GM23338 (cell line): ENCODE results near the gene SMU1.

ENCODE experiments used
- EZH2 ChIP-seq: fragments of 200-600 bp; sonication (generic); IDR thresholded peaks from one replicate; pipeline ENCODE4 v1.8.0; 2017; ENCODE audit warnings: antibody characterized with exemption, mild to moderate bottlenecking, low read depth; ENCODE audit not compliant: unreplicated experiment
- EZH2phosphoT487 ChIP-seq: fragments of 200-600 bp; sonication (generic); IDR thresholded peaks from one replicate; pipeline ENCODE4 v1.8.1; 2018; ENCODE audit warnings: antibody characterized with exemption; ENCODE audit not compliant: unreplicated experiment
- POLR2AphosphoS5 ChIP-seq: IDR thresholded peaks from 2 replicates; pipeline ENCODE4 v1.6.1; 2016; ENCODE audit warnings: antibody characterized with exemption, low read depth
- ZNF114 ChIP-seq: fragments of 250-450 bp; sonication (Bioruptor Pico); IDR thresholded peaks from 2 replicates; pipeline ENCODE4 v1.5.0; 2020; ENCODE audit warnings: mild to moderate bottlenecking, moderate library complexity
- TF ChIP-seq, protein P1 (sequence below), 2 experiments: fragments of 200-600 bp in 1 of 2; sonication (generic) in 1 of 2; conservative IDR thresholded peaks; 2 replicates each; pipeline versions ENCODE4 v1.5.1 to v1.6.1; 2016 to 2017; ENCODE audit warnings: antibody characterized with exemption in 2 of 2, low read depth in 2 of 2, mild to moderate bottlenecking in 2 of 2, moderate library complexity in 1 of 2
- TF ChIP-seq, protein P2 (sequence below): fragments of 250-450 bp; sonication (Bioruptor Pico); IDR thresholded peaks from 2 replicates; pipeline ENCODE4 v1.5.0; 2020; ENCODE audit warnings: mild to moderate bottlenecking, moderate library complexity
- TF ChIP-seq, protein P3 (sequence below): IDR thresholded peaks from one replicate; pipeline ENCODE4 v1.6.1; 2018; ENCODE audit warnings: antibody characterized with exemption; ENCODE audit not compliant: unreplicated experiment

DNA sequence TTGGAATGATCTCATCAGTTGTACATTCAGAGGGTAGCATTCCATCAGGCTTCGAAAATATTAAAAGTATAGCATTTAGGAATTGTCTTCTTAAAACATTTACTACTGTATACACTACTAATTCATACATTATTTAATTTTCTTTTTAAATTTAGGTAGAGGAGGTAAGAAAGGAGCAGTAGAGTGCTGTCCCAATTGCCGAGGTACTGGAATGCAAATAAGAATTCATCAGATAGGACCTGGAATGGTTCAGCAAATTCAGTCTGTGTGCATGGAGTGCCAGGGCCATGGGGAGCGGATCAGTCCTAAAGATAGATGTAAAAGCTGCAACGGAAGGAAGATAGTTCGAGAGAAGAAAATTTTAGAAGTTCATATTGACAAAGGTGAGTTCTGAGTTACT, 46.2 kb downstream of the SMU1 start:
- TF ChIP-seq, protein P1, sequence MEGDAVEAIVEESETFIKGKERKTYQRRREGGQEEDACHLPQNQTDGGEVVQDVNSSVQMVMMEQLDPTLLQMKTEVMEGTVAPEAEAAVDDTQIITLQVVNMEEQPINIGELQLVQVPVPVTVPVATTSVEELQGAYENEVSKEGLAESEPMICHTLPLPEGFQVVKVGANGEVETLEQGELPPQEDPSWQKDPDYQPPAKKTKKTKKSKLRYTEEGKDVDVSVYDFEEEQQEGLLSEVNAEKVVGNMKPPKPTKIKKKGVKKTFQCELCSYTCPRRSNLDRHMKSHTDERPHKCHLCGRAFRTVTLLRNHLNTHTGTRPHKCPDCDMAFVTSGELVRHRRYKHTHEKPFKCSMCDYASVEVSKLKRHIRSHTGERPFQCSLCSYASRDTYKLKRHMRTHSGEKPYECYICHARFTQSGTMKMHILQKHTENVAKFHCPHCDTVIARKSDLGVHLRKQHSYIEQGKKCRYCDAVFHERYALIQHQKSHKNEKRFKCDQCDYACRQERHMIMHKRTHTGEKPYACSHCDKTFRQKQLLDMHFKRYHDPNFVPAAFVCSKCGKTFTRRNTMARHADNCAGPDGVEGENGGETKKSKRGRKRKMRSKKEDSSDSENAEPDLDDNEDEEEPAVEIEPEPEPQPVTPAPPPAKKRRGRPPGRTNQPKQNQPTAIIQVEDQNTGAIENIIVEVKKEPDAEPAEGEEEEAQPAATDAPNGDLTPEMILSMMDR (conservative IDR thresholded peaks at IDR 0.05; ENCODE audit: low read depth in 2 of 2): no peak
- TF ChIP-seq, protein P2, sequence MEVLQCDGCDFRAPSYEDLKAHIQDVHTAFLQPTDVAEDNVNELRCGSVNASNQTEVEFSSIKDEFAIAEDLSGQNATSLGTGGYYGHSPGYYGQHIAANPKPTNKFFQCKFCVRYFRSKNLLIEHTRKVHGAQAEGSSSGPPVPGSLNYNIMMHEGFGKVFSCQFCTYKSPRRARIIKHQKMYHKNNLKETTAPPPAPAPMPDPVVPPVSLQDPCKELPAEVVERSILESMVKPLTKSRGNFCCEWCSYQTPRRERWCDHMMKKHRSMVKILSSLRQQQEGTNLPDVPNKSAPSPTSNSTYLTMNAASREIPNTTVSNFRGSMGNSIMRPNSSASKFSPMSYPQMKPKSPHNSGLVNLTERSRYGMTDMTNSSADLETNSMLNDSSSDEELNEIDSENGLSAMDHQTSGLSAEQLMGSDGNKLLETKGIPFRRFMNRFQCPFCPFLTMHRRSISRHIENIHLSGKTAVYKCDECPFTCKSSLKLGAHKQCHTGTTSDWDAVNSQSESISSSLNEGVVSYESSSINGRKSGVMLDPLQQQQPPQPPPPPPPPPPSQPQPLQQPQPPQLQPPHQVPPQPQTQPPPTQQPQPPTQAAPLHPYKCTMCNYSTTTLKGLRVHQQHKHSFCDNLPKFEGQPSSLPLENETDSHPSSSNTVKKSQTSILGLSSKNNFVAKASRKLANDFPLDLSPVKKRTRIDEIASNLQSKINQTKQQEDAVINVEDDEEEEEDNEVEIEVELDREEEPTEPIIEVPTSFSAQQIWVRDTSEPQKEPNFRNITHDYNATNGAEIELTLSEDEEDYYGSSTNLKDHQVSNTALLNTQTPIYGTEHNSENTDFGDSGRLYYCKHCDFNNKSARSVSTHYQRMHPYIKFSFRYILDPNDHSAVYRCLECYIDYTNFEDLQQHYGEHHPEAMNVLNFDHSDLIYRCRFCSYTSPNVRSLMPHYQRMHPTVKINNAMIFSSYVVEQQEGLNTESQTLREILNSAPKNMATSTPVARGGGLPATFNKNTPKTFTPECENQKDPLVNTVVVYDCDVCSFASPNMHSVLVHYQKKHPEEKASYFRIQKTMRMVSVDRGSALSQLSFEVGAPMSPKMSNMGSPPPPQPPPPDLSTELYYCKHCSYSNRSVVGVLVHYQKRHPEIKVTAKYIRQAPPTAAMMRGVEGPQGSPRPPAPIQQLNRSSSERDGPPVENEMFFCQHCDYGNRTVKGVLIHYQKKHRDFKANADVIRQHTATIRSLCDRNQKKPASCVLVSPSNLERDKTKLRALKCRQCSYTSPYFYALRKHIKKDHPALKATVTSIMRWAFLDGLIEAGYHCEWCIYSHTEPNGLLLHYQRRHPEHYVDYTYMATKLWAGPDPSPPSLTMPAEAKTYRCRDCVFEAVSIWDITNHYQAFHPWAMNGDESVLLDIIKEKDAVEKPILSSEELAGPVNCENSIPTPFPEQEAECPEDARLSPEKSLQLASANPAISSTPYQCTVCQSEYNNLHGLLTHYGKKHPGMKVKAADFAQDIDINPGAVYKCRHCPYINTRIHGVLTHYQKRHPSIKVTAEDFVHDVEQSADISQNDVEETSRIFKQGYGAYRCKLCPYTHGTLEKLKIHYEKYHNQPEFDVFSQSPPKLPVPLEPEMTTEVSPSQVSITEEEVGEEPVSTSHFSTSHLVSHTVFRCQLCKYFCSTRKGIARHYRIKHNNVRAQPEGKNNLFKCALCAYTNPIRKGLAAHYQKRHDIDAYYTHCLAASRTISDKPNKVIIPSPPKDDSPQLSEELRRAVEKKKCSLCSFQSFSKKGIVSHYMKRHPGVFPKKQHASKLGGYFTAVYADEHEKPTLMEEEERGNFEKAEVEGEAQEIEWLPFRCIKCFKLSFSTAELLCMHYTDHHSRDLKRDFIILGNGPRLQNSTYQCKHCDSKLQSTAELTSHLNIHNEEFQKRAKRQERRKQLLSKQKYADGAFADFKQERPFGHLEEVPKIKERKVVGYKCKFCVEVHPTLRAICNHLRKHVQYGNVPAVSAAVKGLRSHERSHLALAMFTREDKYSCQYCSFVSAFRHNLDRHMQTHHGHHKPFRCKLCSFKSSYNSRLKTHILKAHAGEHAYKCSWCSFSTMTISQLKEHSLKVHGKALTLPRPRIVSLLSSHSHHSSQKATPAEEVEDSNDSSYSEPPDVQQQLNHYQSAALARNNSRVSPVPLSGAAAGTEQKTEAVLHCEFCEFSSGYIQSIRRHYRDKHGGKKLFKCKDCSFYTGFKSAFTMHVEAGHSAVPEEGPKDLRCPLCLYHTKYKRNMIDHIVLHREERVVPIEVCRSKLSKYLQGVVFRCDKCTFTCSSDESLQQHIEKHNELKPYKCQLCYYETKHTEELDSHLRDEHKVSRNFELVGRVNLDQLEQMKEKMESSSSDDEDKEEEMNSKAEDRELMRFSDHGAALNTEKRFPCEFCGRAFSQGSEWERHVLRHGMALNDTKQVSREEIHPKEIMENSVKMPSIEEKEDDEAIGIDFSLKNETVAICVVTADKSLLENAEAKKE (CRISPR knock-in tag): no peak
- TF ChIP-seq ZNF114 (CRISPR knock-in tag) (no peak), POLR2AphosphoS5 (no peak), EZH2phosphoT487 (no peak), EZH2 (no peak)
- TF ChIP-seq, protein P3, sequence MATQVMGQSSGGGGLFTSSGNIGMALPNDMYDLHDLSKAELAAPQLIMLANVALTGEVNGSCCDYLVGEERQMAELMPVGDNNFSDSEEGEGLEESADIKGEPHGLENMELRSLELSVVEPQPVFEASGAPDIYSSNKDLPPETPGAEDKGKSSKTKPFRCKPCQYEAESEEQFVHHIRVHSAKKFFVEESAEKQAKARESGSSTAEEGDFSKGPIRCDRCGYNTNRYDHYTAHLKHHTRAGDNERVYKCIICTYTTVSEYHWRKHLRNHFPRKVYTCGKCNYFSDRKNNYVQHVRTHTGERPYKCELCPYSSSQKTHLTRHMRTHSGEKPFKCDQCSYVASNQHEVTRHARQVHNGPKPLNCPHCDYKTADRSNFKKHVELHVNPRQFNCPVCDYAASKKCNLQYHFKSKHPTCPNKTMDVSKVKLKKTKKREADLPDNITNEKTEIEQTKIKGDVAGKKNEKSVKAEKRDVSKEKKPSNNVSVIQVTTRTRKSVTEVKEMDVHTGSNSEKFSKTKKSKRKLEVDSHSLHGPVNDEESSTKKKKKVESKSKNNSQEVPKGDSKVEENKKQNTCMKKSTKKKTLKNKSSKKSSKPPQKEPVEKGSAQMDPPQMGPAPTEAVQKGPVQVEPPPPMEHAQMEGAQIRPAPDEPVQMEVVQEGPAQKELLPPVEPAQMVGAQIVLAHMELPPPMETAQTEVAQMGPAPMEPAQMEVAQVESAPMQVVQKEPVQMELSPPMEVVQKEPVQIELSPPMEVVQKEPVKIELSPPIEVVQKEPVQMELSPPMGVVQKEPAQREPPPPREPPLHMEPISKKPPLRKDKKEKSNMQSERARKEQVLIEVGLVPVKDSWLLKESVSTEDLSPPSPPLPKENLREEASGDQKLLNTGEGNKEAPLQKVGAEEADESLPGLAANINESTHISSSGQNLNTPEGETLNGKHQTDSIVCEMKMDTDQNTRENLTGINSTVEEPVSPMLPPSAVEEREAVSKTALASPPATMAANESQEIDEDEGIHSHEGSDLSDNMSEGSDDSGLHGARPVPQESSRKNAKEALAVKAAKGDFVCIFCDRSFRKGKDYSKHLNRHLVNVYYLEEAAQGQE: no peak
